ENCODE measurements around the gene ACER3. TPM values are rescaled to one million over a fixed set of nuclear protein-coding genes. Genes with fewer than 3 reads are reported as not detected.
"Not testable (repeated sequence)": the region's sequence is repeated elsewhere in the genome, so short reads cannot be mapped to it uniquely, and the experiment has no call there.

ACER3 gene
- total RNA-seq, 3 donors from 2014 or later = 32.3 to 45.7 (median 39.2) TPM

- DNase-seq = no peak
- Histone ChIP-seq H3K36me3 (ENCODE audit: low read depth) (no peaks in the 10 kb centered on the region), H3K4me3 (no peak overlapping the region), H3K4me1 (ENCODE audit: low read depth) (peaks cover 23% of the 10 kb centered on the region), H3K9me3 (no peaks in the 10 kb centered on the region)
- intact Hi-C loops (cut with DNase I, micrococcal nuclease) = loop anchor here in 1 of 2 donors (10.0 kb wide), 1 partner anchor 140 kb away; no protein-coding TSS in a partner anchor
- no peak for TF ChIP-seq CTCF (IDR thresholded peaks at IDR 0.05)
- no peak for ATAC-seq
These were observed 183.6 kb downstream of the ACER3 start for GRCh38 chr11:77044356-77044755.

- no peak overlapping the region for H3K4me3 ChIP-seq
- intact Hi-C loops (cut with DNase I, micrococcal nuclease) = loop anchor here (5.0 to 10.0 kb wide), 2 partner anchors 47 to 140 kb away; no protein-coding TSS in a partner anchor
- TF ChIP-seq CTCF (IDR thresholded peaks at IDR 0.05) = no peak
These were observed 184.2 kb downstream of the ACER3 start for GRCh38 chr11:77044886-77045285.

GRCh38 chr11:77046060-77046501 is 185.4 kb downstream of the ACER3 start:
- Histone ChIP-seq H3K4me3 (no peak overlapping the region), H3K9me3 (no peaks in the 10 kb centered on the region), H3K4me1 (ENCODE audit: low read depth) (peaks cover 20% of the 10 kb centered on the region), H3K36me3 (ENCODE audit: low read depth) (no peaks in the 10 kb centered on the region)
- TF ChIP-seq CTCF (IDR thresholded peaks at IDR 0.05) = peak; percentile 83
- ATAC-seq = peak; percentile 78
- DNase-seq = peak; percentile 71 to 85 (median 80)
- intact Hi-C loops (cut with DNase I, micrococcal nuclease) = loop anchor here (5.0 to 10.0 kb wide), 2 partner anchors 46 to 139 kb away; no protein-coding TSS in a partner anchor

More at GRCh38 chr11:77044886-77045285, 184.2 kb downstream of the ACER3 start:
- peaks cover 23% of the 10 kb centered on the region for H3K4me1 ChIP-seq (ENCODE audit: low read depth)
- no peak for DNase-seq
- no peaks in the 10 kb centered on the region for H3K9me3 ChIP-seq
- no peaks in the 10 kb centered on the region for H3K36me3 ChIP-seq (ENCODE audit: low read depth)
- no peak for ATAC-seq

GRCh38 chr11:77047007-77047927 is 186.5 kb downstream of the ACER3 start:
- H3K36me3 ChIP-seq (ENCODE audit: low read depth) = no peaks in the 10 kb centered on the region
- no peaks in the 10 kb centered on the region for H3K9me3 ChIP-seq
- peaks cover 20% of the 10 kb centered on the region for H3K4me1 ChIP-seq (ENCODE audit: low read depth)
- ATAC-seq (peak; percentile 74), DNase-seq (peak in 2 of 3 donors; percentile 64 to 95)
- peak; percentile 53 for TF ChIP-seq CTCF (IDR thresholded peaks at IDR 0.05)
- intact Hi-C loops (cut with DNase I, micrococcal nuclease) = loop anchor here (5.0 to 10.0 kb wide), 2 partner anchors 45 to 138 kb away; no protein-coding TSS in a partner anchor
- H3K4me3 ChIP-seq = no peak overlapping the region

- H3K4me3 ChIP-seq; H3K36me3 ChIP-seq (ENCODE audit: low read depth); H3K9me3 ChIP-seq; ATAC-seq: not testable (repeated sequence)
- intact Hi-C loops (cut with DNase I, micrococcal nuclease) = loop anchor here (5.0 to 10.0 kb wide), 2 partner anchors 44 to 137 kb away; no protein-coding TSS in a partner anchor
- peak in 1 of 3 donors; percentile 24 for DNase-seq
- H3K4me1 ChIP-seq (ENCODE audit: low read depth) = peaks cover 20% of the 10 kb centered on the region
These were observed 187.3 kb downstream of the ACER3 start for GRCh38 chr11:77047928-77048446.
